ENCODE measurements around the gene TUBB2B. TPM values are rescaled to one million over a fixed set of nuclear protein-coding genes. Genes with fewer than 3 reads are reported as not detected.

The TUBB2B gene
- polyA plus RNA-seq, 2 of the 4 experiments (the other 2 are of a cell fraction), result 10.8 to 18.0 TPM

GRCh38 chr6:3258720-3259490 is 31.5 kb upstream of the TUBB2B start, which contains the start of gene PSMG4:
PSMG4 (plus strand) TSS chr6:3258947; CDS start chr6:3259023, 76 bp downstream.
- H3K4me2 ChIP-seq, result peak within 1 kb of the TSS; percentile 88
- ATAC-seq, result peak; percentile 85 to 93
- H3K27ac ChIP-seq, result peak within 1 kb of the TSS; percentile 91 to 99
- WGBS (ENCODE audit: missing lambda C conversion rate), result 0% methylated on average over 15 of the region's 80 CpGs
- H3K4me3 ChIP-seq, result peak within 1 kb of the TSS; percentile 92
- no peak for FAIRE-seq
- peaks cover 11% of the 10 kb centered on the region for H3K4me1 ChIP-seq
- peak; percentile 73 to 84 for DNase-seq (ENCODE audit: low read depth in 1 of 2, low spot score in 1 of 2)
- TF ChIP-seq HMGXB4 (CRISPR knock-in tag; IDR thresholded peaks at IDR 0.05; ENCODE audit: borderline replicate concordance) (no peak), KDM5A (IDR thresholded peaks at IDR 0.05) (no peak), JUN (IDR thresholded peaks at IDR 0.05) (peak in 1 of 2 experiments; percentile 60; a peak in 2 of 5 replicates), RCOR1 (IDR thresholded peaks at IDR 0.05; ENCODE audit: low read depth, low read length) (no peak), NPAS2 (CRISPR knock-in tag; IDR thresholded peaks at IDR 0.05; ENCODE audit: borderline replicate concordance) (no peak), MYC (IDR thresholded peaks at IDR 0.05; ENCODE audit: borderline replicate concordance, low read length) (peak; percentile 68; the same call in 1 of the 2 replicates), CBX2 (IDR thresholded peaks at IDR 0.05; ENCODE audit: borderline replicate concordance, low read depth) (no peak), POLR2AphosphoS2 (conservative IDR thresholded peaks at IDR 0.05; ENCODE audit: low read length) (no peak), FOSL2 (IDR thresholded peaks at IDR 0.05) (no peak), FOSL2 (CRISPR knock-in tag; IDR thresholded peaks at IDR 0.05) (no peak), EP300 (IDR thresholded peaks at IDR 0.05) (no peak), POLR2A (IDR thresholded peaks at IDR 0.05; ENCODE audit: low read length) (peak; percentile 60), SREBF2 (IDR thresholded peaks at IDR 0.05) (no peak), FOXS1 (CRISPR knock-in tag; IDR thresholded peaks at IDR 0.05) (no peak), ZFP36 (IDR thresholded peaks at IDR 0.05; ENCODE audit: borderline replicate concordance, partially characterized antibody) (no peak), NR3C1 (IDR thresholded peaks at IDR 0.05) (no peak), MAZ (IDR thresholded peaks at IDR 0.05; ENCODE audit: borderline replicate concordance, low read depth, low read length) (0 out of 2 replicates have a peak, but pooled peaks have one; percentile 55), ZNF302 (CRISPR knock-in tag; IDR thresholded peaks at IDR 0.05) (no peak), HDAC2 (IDR thresholded peaks at IDR 0.05) (no peak), ZSCAN20 (CRISPR knock-in tag; IDR thresholded peaks at IDR 0.05) (no peak), PHF8 (IDR thresholded peaks at IDR 0.05; ENCODE audit: borderline replicate concordance, low read depth) (peak; percentile 37; the same call in 1 of the 2 replicates), BHLHE40 (IDR thresholded peaks at IDR 0.05; ENCODE audit: low read depth, low read length) (no peak), RAD21 (conservative IDR thresholded peaks at IDR 0.05 in 1 of 2, IDR thresholded peaks at IDR 0.05 in 1 of 2) (no peak), RNF2 (IDR thresholded peaks at IDR 0.05; ENCODE audit: borderline replicate concordance, low read depth) (no peak)
- TF ChIP-seq, protein P1, sequence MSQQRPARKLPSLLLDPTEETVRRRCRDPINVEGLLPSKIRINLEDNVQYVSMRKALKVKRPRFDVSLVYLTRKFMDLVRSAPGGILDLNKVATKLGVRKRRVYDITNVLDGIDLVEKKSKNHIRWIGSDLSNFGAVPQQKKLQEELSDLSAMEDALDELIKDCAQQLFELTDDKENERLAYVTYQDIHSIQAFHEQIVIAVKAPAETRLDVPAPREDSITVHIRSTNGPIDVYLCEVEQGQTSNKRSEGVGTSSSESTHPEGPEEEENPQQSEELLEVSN (IDR thresholded peaks at IDR 0.05; ENCODE audit: borderline replicate concordance, low read depth), result no peak; the same call in 1 of the 2 replicates
- TF ChIP-seq, protein P2, sequence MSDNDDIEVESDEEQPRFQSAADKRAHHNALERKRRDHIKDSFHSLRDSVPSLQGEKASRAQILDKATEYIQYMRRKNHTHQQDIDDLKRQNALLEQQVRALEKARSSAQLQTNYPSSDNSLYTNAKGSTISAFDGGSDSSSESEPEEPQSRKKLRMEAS (IDR thresholded peaks at IDR 0.05), result peak; percentile 90
- TF ChIP-seq, protein P3, sequence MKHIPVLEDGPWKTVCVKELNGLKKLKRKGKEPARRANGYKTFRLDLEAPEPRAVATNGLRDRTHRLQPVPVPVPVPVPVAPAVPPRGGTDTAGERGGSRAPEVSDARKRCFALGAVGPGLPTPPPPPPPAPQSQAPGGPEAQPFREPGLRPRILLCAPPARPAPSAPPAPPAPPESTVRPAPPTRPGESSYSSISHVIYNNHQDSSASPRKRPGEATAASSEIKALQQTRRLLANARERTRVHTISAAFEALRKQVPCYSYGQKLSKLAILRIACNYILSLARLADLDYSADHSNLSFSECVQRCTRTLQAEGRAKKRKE (CRISPR knock-in tag; IDR thresholded peaks at IDR 0.05; ENCODE audit: low read depth), result no peak
- TF ChIP-seq, protein P4, sequence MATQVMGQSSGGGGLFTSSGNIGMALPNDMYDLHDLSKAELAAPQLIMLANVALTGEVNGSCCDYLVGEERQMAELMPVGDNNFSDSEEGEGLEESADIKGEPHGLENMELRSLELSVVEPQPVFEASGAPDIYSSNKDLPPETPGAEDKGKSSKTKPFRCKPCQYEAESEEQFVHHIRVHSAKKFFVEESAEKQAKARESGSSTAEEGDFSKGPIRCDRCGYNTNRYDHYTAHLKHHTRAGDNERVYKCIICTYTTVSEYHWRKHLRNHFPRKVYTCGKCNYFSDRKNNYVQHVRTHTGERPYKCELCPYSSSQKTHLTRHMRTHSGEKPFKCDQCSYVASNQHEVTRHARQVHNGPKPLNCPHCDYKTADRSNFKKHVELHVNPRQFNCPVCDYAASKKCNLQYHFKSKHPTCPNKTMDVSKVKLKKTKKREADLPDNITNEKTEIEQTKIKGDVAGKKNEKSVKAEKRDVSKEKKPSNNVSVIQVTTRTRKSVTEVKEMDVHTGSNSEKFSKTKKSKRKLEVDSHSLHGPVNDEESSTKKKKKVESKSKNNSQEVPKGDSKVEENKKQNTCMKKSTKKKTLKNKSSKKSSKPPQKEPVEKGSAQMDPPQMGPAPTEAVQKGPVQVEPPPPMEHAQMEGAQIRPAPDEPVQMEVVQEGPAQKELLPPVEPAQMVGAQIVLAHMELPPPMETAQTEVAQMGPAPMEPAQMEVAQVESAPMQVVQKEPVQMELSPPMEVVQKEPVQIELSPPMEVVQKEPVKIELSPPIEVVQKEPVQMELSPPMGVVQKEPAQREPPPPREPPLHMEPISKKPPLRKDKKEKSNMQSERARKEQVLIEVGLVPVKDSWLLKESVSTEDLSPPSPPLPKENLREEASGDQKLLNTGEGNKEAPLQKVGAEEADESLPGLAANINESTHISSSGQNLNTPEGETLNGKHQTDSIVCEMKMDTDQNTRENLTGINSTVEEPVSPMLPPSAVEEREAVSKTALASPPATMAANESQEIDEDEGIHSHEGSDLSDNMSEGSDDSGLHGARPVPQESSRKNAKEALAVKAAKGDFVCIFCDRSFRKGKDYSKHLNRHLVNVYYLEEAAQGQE (IDR thresholded peaks at IDR 0.05), result no peak
- ChIA-PET CTCF (interaction anchor here (0.7 to 1.8 kb wide), 3 partner anchors 25 to 133 kb away, joined by 3 to 5 read pairs (median 4); partner anchors contain the start of gene TUBB2A), POLR2A (interaction anchor here (0.6 to 2.5 kb wide), 3 partner anchors 13 to 195 kb away, joined by 4 to 10 read pairs (median 4); no protein-coding TSS in a partner anchor)
- no peaks in the 10 kb centered on the region for H3K9me3 ChIP-seq

All from A549 (cell line).